Measurements from ENCODE around the gene CDH8.

Gene CDH8

DNA sequence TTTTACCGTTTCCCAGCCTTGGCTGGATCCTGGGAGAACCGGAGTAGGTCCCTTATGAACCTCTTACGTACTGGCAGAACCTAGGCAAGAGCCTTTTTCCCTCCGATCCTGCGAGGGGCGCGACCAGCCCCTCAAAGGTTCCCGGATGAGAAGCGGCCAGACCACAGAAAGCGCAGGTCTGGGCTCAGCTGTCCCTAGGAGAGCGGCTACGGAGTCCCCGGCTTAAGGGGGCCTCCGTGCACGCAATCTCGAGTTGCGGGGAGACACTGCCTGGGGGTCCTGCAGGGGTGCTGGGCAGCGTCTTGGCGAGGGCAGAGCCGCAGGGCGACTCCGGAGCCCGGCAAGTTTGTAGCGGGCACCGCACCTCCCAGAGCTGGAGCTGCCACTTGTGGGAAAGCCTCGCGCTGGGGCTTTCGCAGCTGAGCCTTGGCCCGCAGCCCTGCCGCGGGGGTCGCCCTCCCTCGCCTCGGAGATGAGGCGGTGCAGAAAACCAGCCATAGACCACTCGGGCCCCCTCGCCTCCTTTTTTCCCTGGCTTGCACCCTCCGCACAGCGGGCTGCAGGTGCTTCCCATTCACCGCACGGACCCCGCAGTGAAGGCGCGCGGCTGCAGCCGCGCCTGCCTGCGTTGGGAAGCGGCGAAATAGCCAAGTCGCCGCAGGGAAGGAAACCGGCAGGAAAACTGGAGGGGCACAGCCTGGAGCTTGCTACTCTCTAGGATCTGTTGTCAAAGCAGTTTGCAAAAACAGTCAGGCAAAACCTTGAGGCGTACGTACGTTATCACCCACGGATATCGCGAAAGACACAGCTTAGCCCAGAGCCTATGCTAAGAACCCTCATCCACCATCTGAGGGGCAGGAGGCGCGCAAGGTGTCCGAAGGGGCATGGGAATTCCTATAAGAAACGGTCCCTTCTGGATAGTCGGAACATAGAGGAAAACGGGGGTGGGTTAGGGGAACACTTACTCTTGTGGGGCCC, 834 bp downstream of the CDH8 start:
- no peak overlapping the region for H3K4me3 ChIP-seq (replicated peaks; ENCODE audit: low read depth, low read length)
- TF ChIP-seq, protein P1, sequence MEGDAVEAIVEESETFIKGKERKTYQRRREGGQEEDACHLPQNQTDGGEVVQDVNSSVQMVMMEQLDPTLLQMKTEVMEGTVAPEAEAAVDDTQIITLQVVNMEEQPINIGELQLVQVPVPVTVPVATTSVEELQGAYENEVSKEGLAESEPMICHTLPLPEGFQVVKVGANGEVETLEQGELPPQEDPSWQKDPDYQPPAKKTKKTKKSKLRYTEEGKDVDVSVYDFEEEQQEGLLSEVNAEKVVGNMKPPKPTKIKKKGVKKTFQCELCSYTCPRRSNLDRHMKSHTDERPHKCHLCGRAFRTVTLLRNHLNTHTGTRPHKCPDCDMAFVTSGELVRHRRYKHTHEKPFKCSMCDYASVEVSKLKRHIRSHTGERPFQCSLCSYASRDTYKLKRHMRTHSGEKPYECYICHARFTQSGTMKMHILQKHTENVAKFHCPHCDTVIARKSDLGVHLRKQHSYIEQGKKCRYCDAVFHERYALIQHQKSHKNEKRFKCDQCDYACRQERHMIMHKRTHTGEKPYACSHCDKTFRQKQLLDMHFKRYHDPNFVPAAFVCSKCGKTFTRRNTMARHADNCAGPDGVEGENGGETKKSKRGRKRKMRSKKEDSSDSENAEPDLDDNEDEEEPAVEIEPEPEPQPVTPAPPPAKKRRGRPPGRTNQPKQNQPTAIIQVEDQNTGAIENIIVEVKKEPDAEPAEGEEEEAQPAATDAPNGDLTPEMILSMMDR (IDR thresholded peaks at IDR 0.05; ENCODE audit: low read depth, low read length, missing control alignments): no peak
- DNase-seq (ENCODE audit: extremely low read depth, low read depth): no peak

DNA sequence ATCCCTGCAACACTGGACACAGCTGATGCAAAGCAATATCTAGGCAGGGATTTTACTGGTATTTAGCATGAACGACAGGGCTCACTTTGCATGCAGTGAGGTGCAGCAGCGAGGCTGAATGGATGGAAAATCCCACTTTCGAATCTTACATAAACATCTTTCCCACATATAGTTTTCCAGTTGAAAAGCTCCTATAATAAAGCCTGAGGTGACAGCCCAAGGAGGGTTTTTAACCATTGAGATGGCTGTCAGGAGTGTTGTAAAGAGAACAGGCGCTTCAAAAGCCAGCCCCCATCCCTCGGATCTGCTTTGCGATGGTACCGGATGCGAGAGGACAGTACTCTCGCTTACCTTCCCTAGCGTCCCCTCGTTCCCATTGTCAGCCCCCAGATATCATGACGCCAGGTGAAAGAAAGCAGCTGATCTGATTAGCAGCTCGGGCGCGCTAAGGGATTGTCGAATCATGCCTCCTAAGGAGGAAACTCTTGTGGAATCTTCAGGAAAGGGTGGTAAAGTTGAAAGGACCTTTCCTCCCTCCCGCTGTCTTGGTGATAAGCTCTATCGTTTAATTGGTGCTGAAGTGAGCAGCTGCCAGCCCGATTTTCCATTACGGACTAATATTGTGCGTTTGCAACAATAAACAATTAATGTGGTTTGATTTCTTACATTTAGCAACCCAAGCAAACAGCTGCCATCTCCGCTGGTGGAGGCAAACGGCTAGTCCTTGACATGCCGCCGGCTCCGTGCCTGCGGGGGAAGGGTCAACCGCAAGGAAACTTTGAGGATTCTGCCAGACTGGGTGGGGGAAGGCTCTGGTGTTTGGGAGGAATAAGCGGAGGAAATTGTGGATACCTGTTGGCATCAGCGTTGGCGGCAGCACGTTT, 1.8 kb downstream of the CDH8 start:
- no peak for DNase-seq (ENCODE audit: extremely low read depth, low read depth)
- TF ChIP-seq, protein P1 (IDR thresholded peaks at IDR 0.05; ENCODE audit: low read depth, low read length, missing control alignments): no peak
- no peak overlapping the region for H3K4me3 ChIP-seq (replicated peaks; ENCODE audit: low read depth, low read length)

DNA sequence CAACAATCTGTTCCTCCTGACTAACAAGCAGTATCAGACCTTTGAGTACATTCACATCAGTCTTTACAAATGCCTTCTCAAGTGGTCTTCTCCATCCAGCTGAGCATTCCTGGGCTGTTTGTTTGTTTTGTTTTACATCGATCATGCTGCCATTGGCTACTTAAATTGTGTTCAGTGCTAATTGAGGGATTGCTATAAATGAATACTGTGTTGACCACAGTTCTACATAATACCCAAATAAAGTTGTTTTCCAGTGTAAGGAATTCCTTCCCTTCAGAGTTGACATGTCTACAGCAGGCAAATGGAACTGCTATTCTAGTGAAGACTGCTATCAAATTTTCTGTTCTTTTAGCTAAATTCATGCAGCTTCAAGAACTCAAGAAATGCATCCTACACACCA, 3.2 kb downstream of the CDH8 start:
- TF ChIP-seq, protein P1 (IDR thresholded peaks at IDR 0.05; ENCODE audit: low read depth, low read length, missing control alignments): no peak
- H3K4me3 ChIP-seq (replicated peaks; ENCODE audit: low read depth, low read length): no peak overlapping the region
- DNase-seq (ENCODE audit: extremely low read depth, low read depth): no peak

DNA sequence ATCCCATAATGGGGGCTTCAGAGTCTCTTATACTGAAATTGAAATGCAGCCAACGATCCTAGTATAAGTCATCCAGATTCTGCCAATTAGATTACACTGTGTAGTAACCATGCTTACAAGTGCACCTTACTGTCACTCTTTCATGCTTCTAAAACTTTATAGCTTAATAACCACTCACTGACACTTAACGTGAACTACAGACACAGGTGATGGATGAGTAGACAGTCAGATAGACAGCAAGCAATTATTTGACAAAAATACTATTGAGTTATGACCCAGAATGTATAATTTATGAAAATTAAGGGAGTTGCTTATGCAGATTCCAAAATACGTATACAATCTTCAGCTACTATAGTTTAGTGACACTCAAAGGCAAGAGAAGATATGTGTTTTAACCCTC, 6.3 kb downstream of the CDH8 start:
- no peak for DNase-seq (ENCODE audit: extremely low read depth, low read depth)
- TF ChIP-seq, protein P1 (IDR thresholded peaks at IDR 0.05; ENCODE audit: low read depth, low read length, missing control alignments): no peak
- no peak overlapping the region for H3K4me3 ChIP-seq (replicated peaks; ENCODE audit: low read depth, low read length)

DNA sequence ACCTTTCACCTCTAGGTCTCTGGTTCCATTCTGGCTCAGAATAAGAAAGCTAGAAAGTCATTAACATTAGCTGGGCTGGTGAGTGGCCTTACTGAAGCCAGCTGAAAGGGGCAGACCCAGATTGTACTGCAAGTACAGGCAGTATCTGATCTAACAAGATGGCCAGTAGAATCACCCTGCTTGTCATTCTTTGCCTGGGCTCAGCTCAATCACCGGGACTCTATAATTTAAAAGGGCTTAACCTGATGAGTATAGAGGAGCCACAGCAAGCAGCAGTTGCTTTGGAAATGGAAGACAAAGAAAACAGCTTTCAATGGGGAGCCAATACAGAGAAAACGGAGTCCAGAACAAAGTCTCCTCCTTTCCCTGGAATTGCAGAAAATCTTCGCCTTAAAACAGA, 13.6 kb downstream of the CDH8 start:
- H3K4me3 ChIP-seq (replicated peaks; ENCODE audit: low read depth, low read length): no peak overlapping the region
- DNase-seq (ENCODE audit: extremely low read depth, low read depth): no peak
- TF ChIP-seq, protein P1 (IDR thresholded peaks at IDR 0.05; ENCODE audit: low read depth, low read length, missing control alignments): no peak

DNA sequence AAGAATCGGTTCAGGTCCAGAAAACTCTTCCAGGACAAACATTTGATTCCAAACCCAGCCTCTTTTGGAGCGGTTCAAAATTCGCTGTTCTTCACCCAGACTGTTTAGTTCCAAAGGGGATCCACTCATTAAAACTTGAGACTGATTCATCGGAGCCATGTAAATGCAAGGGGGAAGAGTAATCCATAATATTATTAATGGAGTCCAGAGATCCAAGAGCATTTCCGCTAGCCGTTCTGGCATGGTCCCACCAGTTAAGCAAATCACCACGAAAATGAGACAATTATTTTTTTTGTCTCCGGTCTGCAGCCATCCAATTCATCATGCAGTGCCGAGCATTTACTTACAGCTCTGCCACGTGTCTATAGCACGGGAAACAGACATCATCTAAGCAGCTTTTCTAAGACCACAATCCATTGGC, 15.1 kb downstream of the CDH8 start:
- H3K4me3 ChIP-seq (replicated peaks; ENCODE audit: low read depth, low read length): no peak overlapping the region
- DNase-seq (ENCODE audit: extremely low read depth, low read depth): no peak
- TF ChIP-seq, protein P1 (IDR thresholded peaks at IDR 0.05; ENCODE audit: low read depth, low read length, missing control alignments): no peak

Measured in HFF-Myc (cell line).